ENCODE measurements around the gene DIPK1B. TPM values are rescaled to one million over a fixed set of nuclear protein-coding genes. Genes with fewer than 3 reads are reported as not detected.

The DIPK1B gene
- total RNA-seq, 1 donor from 2014 or later, result 172 TPM

GRCh38 chr9:136771907-136772415 lies 59.6 kb downstream of the DIPK1B start:
- no peak for DNase-seq

- peak; percentile 62 for DNase-seq
Observed at GRCh38 chr9:136773386-136774044, 61.1 kb downstream of the DIPK1B start.

Other genes starting within 250 kb of the DIPK1B start
- 20.8 and 43.8 TPM in 2 replicates for gene SEC16A, start 229.5 kb upstream of the DIPK1B start, total RNA-seq
- 157 and 319 TPM in 2 replicates for gene NOTCH1, start 166.5 kb upstream of the DIPK1B start, total RNA-seq
- 571 and 768 TPM in 2 replicates for gene EGFL7, start 49.7 kb upstream of the DIPK1B start, total RNA-seq
- gene AGPAT2, start 25.1 kb upstream of the DIPK1B start, total RNA-seq, result 46.1 and 62.6 TPM in 2 replicates
- 0.05 TPM in 1 of 2 replicates, not detected in the other for gene LCN10, start 30.4 kb downstream of the DIPK1B start, total RNA-seq
- gene LCN6, start 36.0 kb downstream of the DIPK1B start, total RNA-seq, result 0.68 TPM in 1 of 2 replicates, not detected in the other
- gene LCN8, start 45.7 kb downstream of the DIPK1B start, total RNA-seq, result not detected in 2 replicates
- 0.05 TPM in 1 of 2 replicates, not detected in the other for gene LCN15, start 51.9 kb downstream of the DIPK1B start, total RNA-seq
- 47.9 and 98.5 TPM in 2 replicates for gene TMEM141, start 78.8 kb downstream of the DIPK1B start, total RNA-seq
- gene CCDC183, start 83.8 kb downstream of the DIPK1B start, total RNA-seq, result 0.37 and 1.0 TPM in 2 replicates
- gene RABL6, start 95.4 kb downstream of the DIPK1B start, total RNA-seq, result 69.1 and 95.8 TPM in 2 replicates
- gene AJM1, start 129.9 kb downstream of the DIPK1B start, total RNA-seq, result 1.0 TPM in 2 replicates
- gene PHPT1, start 136.8 kb downstream of the DIPK1B start, total RNA-seq, result 99.0 and 104 TPM in 2 replicates
- gene MAMDC4, start 139.8 kb downstream of the DIPK1B start, total RNA-seq, result 2.0 and 5.1 TPM in 2 replicates
- gene EDF1, start 153.7 kb downstream of the DIPK1B start, total RNA-seq, result 309 and 438 TPM in 2 replicates
- gene TRAF2, start 173.9 kb downstream of the DIPK1B start, total RNA-seq, result 20.6 and 24.2 TPM in 2 replicates
- gene FBXW5, start 232.2 kb downstream of the DIPK1B start, total RNA-seq, result 255 and 270 TPM in 2 replicates
- gene C8G, start 232.7 kb downstream of the DIPK1B start, total RNA-seq, result 1.7 TPM in 1 of 2 replicates, not detected in the other
- gene LCN12, start 239.7 kb downstream of the DIPK1B start, total RNA-seq, result not detected in 2 replicates